Measurements from ENCODE around the gene ASB7. TPM values are rescaled to one million over a fixed set of nuclear protein-coding genes. Genes with fewer than 3 reads are reported as not detected.

Gene ASB7
- total RNA-seq, 1 donor from 2014 or later, result 14.5 TPM

DNA sequence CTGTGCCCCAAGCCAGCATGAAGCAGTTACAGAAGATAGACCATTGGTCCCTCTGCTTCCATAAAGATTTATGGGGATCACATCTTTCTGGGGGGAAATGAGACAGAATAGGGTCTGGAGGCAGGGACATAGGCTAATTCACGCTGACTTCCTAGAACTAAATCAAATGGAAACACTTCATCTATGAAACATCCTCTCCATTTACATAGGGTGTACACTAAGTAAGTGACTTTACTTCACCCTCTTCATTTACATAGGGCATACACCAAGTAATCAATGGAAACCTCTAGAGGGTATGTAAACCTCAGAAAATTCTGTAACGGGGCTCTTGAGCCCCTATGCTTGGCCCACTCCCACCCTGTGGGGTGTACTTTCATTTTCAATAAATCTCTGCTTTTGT is 10.6 kb upstream of the ASB7 start:
- TF ChIP-seq, protein P1, sequence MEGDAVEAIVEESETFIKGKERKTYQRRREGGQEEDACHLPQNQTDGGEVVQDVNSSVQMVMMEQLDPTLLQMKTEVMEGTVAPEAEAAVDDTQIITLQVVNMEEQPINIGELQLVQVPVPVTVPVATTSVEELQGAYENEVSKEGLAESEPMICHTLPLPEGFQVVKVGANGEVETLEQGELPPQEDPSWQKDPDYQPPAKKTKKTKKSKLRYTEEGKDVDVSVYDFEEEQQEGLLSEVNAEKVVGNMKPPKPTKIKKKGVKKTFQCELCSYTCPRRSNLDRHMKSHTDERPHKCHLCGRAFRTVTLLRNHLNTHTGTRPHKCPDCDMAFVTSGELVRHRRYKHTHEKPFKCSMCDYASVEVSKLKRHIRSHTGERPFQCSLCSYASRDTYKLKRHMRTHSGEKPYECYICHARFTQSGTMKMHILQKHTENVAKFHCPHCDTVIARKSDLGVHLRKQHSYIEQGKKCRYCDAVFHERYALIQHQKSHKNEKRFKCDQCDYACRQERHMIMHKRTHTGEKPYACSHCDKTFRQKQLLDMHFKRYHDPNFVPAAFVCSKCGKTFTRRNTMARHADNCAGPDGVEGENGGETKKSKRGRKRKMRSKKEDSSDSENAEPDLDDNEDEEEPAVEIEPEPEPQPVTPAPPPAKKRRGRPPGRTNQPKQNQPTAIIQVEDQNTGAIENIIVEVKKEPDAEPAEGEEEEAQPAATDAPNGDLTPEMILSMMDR (IDR thresholded peaks at IDR 0.05; ENCODE audit: partially characterized antibody, unreplicated experiment), result no peak
- no peak for DNase-seq
- H3K9me3 Mint-ChIP-seq (ENCODE audit: unreplicated experiment), result peaks cover 2% of the 10 kb centered on the region
- no peak overlapping the region for H3K27ac Mint-ChIP-seq (ENCODE audit: unreplicated experiment)
- no peaks in the 10 kb centered on the region for H3K4me1 Mint-ChIP-seq (ENCODE audit: low read depth, unreplicated experiment)
- no peaks in the 10 kb centered on the region for H3K27me3 Mint-ChIP-seq (ENCODE audit: unreplicated experiment)
- H3K4me3 Mint-ChIP-seq (ENCODE audit: unreplicated experiment), result no peak overlapping the region
- H3K36me3 Mint-ChIP-seq (ENCODE audit: unreplicated experiment), result peaks cover 28% of the 10 kb centered on the region

DNA sequence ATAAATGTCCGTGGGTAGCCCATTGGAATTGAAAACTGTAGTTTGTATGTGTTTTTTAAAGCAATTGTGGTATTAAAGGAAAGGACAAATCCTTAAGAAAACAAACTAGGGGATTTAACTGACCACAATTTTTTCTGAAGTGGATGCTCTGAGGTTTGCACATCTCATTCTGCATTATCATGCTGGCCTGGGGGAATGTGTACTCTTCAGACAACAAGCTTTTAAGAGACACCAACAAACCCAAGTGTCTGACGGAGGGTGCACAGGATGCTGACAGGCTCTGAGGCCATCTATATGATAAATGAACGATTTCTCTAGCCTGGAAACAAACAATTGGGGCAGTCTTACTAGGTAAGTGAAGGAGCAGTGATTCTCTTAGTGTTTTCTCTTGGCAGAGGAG is 9.5 kb upstream of the ASB7 start:
- Mint-ChIP-seq H3K36me3 (ENCODE audit: unreplicated experiment) (peaks cover 20% of the 10 kb centered on the region), H3K4me3 (ENCODE audit: unreplicated experiment) (no peak overlapping the region), H3K27ac (ENCODE audit: unreplicated experiment) (no peak overlapping the region), H3K9me3 (ENCODE audit: unreplicated experiment) (peaks cover 2% of the 10 kb centered on the region), H3K27me3 (ENCODE audit: unreplicated experiment) (no peaks in the 10 kb centered on the region), H3K4me1 (ENCODE audit: low read depth, unreplicated experiment) (no peaks in the 10 kb centered on the region)
- TF ChIP-seq, protein P1 (IDR thresholded peaks at IDR 0.05; ENCODE audit: partially characterized antibody, unreplicated experiment), result no peak
- no peak for DNase-seq

DNA sequence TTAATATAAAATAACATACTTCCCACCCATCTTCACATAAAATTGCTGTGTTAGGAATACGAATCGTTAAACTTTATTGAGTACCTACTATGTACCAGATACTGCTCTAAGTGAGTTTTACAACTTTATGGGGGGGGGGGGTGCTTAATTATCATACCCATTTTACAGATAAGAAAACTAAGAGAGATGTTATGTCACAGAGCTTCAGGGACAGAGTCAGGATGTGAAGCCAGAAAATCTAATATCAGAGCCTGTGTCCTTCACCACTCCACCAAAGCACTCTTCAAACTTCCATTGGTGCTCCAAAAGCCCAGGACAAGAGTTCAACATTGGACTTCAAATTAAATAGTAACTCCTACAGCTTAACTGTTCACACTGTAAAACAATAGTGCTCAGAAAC is 9.0 kb upstream of the ASB7 start:
- no peak overlapping the region for H3K27ac Mint-ChIP-seq (ENCODE audit: unreplicated experiment)
- peaks cover 18% of the 10 kb centered on the region for H3K36me3 Mint-ChIP-seq (ENCODE audit: unreplicated experiment)
- no peak overlapping the region for H3K4me3 Mint-ChIP-seq (ENCODE audit: unreplicated experiment)
- DNase-seq, result no peak
- H3K27me3 Mint-ChIP-seq (ENCODE audit: unreplicated experiment), result no peaks in the 10 kb centered on the region
- peaks cover 2% of the 10 kb centered on the region for H3K9me3 Mint-ChIP-seq (ENCODE audit: unreplicated experiment)
- TF ChIP-seq, protein P1 (IDR thresholded peaks at IDR 0.05; ENCODE audit: partially characterized antibody, unreplicated experiment), result no peak
- no peaks in the 10 kb centered on the region for H3K4me1 Mint-ChIP-seq (ENCODE audit: low read depth, unreplicated experiment)

DNA sequence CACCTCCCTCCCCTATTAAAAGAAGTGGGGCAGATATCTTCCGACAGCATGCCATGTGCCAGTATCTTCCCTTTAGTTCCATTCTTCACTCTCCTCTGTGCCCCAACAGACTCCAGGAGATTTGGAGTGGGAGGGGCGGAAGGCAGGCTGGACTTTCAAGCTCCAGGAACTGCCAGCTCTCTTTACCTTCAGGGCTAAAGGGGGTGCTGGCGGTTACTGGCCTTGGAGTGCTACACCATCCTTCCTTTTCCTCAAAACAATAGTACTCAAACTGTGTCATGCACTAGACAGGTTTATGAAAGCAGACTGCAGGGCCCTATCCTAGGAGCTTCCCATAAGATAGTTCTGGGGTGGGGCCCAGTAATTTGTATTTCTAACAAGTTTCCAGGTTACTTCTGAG is 6.4 kb upstream of the ASB7 start:
- TF ChIP-seq, protein P1 (IDR thresholded peaks at IDR 0.05; ENCODE audit: partially characterized antibody, unreplicated experiment), result no peak
- Mint-ChIP-seq H3K27me3 (ENCODE audit: unreplicated experiment) (no peaks in the 10 kb centered on the region), H3K27ac (ENCODE audit: unreplicated experiment) (no peak overlapping the region), H3K9me3 (ENCODE audit: unreplicated experiment) (peaks cover 2% of the 10 kb centered on the region), H3K4me3 (ENCODE audit: unreplicated experiment) (no peak overlapping the region), H3K36me3 (ENCODE audit: unreplicated experiment) (peaks cover 9% of the 10 kb centered on the region), H3K4me1 (ENCODE audit: low read depth, unreplicated experiment) (no peaks in the 10 kb centered on the region)
- no peak for DNase-seq

DNA sequence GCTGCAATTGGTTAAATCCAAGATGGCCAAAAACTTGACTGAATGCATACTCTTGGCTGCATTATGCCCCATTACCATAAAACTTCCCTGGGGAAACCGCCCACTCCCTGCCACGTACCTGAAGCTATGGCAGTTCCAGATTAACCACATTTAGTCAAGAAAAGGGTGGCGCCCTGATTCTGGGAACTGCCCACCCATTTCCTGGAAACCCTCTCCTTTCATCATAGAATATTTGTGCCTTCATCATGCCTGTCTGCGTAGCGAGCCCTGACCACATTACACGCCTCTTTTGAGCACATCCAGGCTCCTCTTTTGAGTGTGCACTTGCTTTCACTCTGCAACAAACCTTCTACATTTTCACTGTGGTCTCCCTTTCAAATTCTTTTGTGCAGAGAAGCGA is 5.6 kb upstream of the ASB7 start:
- H3K4me1 Mint-ChIP-seq (ENCODE audit: low read depth, unreplicated experiment), result no peaks in the 10 kb centered on the region

More for the DNA sequence above, 5.6 kb upstream of the ASB7 start:
- Mint-ChIP-seq H3K36me3 (ENCODE audit: unreplicated experiment) (peaks cover 5% of the 10 kb centered on the region), H3K27ac (ENCODE audit: unreplicated experiment) (no peak overlapping the region), H3K27me3 (ENCODE audit: unreplicated experiment) (no peaks in the 10 kb centered on the region), H3K9me3 (ENCODE audit: unreplicated experiment) (no peaks in the 10 kb centered on the region), H3K4me3 (ENCODE audit: unreplicated experiment) (no peak overlapping the region)
- TF ChIP-seq, protein P1 (IDR thresholded peaks at IDR 0.05; ENCODE audit: partially characterized antibody, unreplicated experiment), result no peak
- no peak for DNase-seq
